Gastroesophageal sphincter (tissue), 4 donors: Measurements from ENCODE around the gene THOP1. TPM values are rescaled to one million over a fixed set of nuclear protein-coding genes. Genes with fewer than 3 reads are reported as not detected.
A peak's percentile ranks its signal among the peaks of the same experiment; 100 is the strongest.

Experiments
- ATAC-seq: fragments of 150-250 bp; one replicate; pipeline ENCODE4 v1.9.1; 2016; ENCODE audit warnings: mild to moderate bottlenecking, moderate library complexity
- H3K27ac ChIP-seq, 4 donors: fragments of 200-600 bp; sonication (generic) in 3 of 4; 1 replicate in 3 of 4; 2 replicates in 1 of 4; pipeline ENCODE4 v1.5.1; 2016 to 2019
- H3K27me3 ChIP-seq: fragments of 200-600 bp; sonication (generic); one replicate; pipeline ENCODE4 v1.5.1; 2019
- H3K36me3 ChIP-seq, 2 donors: fragments of 200-600 bp; sonication (generic); one replicate each; pipeline ENCODE4 v1.5.1; 2019; ENCODE audit warnings: control low read depth in 1 of 2
- H3K4me1 ChIP-seq, 3 donors: fragments of 200-600 bp; sonication (generic); 1 replicate in 2 of 3; 2 replicates in 1 of 3; pipeline ENCODE4 v1.5.1; 2016 to 2019; ENCODE audit warnings: control low read depth in 2 of 3
- H3K4me3 ChIP-seq, 2 donors: fragments of 200-600 bp; sonication (generic); one replicate each; pipeline ENCODE4 v1.5.1; 2019; ENCODE audit warnings: mild to moderate bottlenecking in 1 of 2, moderate library complexity in 1 of 2
- H3K9me3 ChIP-seq, 3 donors: fragments of 200-600 bp; sonication (generic); one replicate each; pipeline ENCODE4 v1.5.1; 2017 to 2019; ENCODE audit warnings: control low read depth in 2 of 3
- CTCF ChIP-seq, 4 experiments: fragments of 200-600 bp in 2 of 4; fragments of 450-650 bp in 2 of 4; sonication (generic) in 1 of 4; IDR thresholded peaks; one replicate each; pipeline ENCODE4 v1.5.1; 2017 to 2019; ENCODE audit warnings: antibody characterized with exemption in 4 of 4, mild to moderate bottlenecking in 2 of 4, moderate library complexity in 2 of 4
- EP300 ChIP-seq: sonication (generic); formaldehyde crosslinking; IDR thresholded peaks from one replicate; pipeline ENCODE4 v1.6.1; 2017; ENCODE audit warnings: antibody characterized with exemption, mild to moderate bottlenecking
- POLR2A ChIP-seq, 2 donors: fragments of 450-650 bp; IDR thresholded peaks; one replicate each; pipeline ENCODE4 v1.6.1; 2017; ENCODE audit warnings: antibody characterized with exemption in 2 of 2, mild to moderate bottlenecking in 2 of 2, moderate library complexity in 1 of 2
- POLR2AphosphoS5 ChIP-seq: sonication (generic); formaldehyde crosslinking; IDR thresholded peaks from one replicate; pipeline ENCODE4 v1.6.1; 2017; ENCODE audit warnings: antibody characterized with exemption
- WGBS, 2 donors: methylation state at CpG; one replicate each; pipeline ENCODE4 v1.1.5; 2018; ENCODE audit warnings: low coverage in 1 of 2; 5-methylcytosine and 5-hydroxymethylcytosine counted together
- total RNA-seq, 4 donors: library from RNA; depleted of rRNA; stranded (reverse); fragments of >200 nt; gene quantifications; one replicate each; pipeline ENCODE4 v1.1.0, GENCODE V29; 2016

Gene THOP1
- total RNA-seq, 4 donors from 2014 or later = 26.9 to 58.4 (median 38.7) TPM

- no peak for ATAC-seq
- Histone ChIP-seq H3K9me3 (peaks cover 0 to 91% (median 0%) of the 10 kb centered on the region in 3 donors), H3K4me1 (no peaks in the 10 kb centered on the region), H3K27me3 (no peaks in the 10 kb centered on the region), H3K36me3 (peaks cover 0 to 77% of the 10 kb centered on the region in 2 donors), H3K4me3 (no peak overlapping the region), H3K27ac (no peak overlapping the region)
- 91 to 98% methylated on average over 8 to 11 of the region's 19 CpGs for WGBS, 2 donors
- TF ChIP-seq CTCF (IDR thresholded peaks at IDR 0.05) (no peak), POLR2A (IDR thresholded peaks at IDR 0.05) (no peak), POLR2AphosphoS5 (no peak), EP300 (no peak)
Observed at GRCh38 chr19:2834294-2834871, 49.1 kb downstream of the THOP1 start.

DNA sequence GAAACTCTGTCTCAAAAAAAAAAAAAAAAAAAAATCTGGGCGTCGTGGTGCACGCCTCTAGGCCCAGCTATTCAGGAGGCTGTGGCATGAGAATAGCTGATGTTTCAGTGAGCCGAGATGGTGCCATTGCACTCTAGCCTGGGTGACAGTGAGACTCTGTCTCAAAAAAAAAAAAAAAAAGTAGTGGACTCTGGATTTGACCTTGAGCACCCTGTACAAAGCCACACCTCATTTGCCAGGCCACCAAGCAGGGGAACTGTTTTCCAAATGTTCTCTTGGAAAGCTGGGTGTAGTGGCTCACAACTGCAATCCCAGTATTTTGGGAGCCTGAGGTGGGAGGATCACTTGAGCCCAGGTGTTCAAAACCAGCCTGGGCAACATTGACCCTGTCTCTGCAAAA lies 52.1 kb downstream of the THOP1 start:
- no peak overlapping the region for H3K4me3 ChIP-seq
- peaks cover 0 to 60% (median 0%) of the 10 kb centered on the region in 3 donors for H3K9me3 ChIP-seq
- ATAC-seq = no peak
- H3K36me3 ChIP-seq = peaks cover 0 to 59% of the 10 kb centered on the region in 2 donors
- 80% methylated on average over 1 to 4 of the region's 4 CpGs for WGBS, 2 donors
- H3K27ac ChIP-seq = no peak overlapping the region
- TF ChIP-seq CTCF (IDR thresholded peaks at IDR 0.05) (no peak), POLR2AphosphoS5 (no peak), EP300 (no peak), POLR2A (IDR thresholded peaks at IDR 0.05) (no peak)
- H3K4me1 ChIP-seq = peaks cover 0 to 14% (median 5%) of the 10 kb centered on the region in 3 donors
- H3K27me3 ChIP-seq = no peaks in the 10 kb centered on the region

- H3K4me3 ChIP-seq = peak within 1 kb of the TSS; percentile 62 to 99
- H3K9me3 ChIP-seq = peaks cover 0 to 30% (median 0%) of the 10 kb centered on the region in 3 donors
- TF ChIP-seq POLR2AphosphoS5 (peak; percentile 66), EP300 (no peak), POLR2A (IDR thresholded peaks at IDR 0.05) (peak; percentile 30 to 45), CTCF (IDR thresholded peaks at IDR 0.05) (peak in 3 of 4 experiments; percentile 62 to 74 (median 67))
- ATAC-seq = peak; percentile 99
- no CpG with 5 or more reads among the region's 106 CpGs for WGBS, 2 donors
- H3K27ac ChIP-seq = peak within 1 kb of the TSS; percentile 72 to 94 (median 92)
- peaks cover 0 to 27% (median 9%) of the 10 kb centered on the region in 3 donors for H3K4me1 ChIP-seq
- H3K36me3 ChIP-seq = peaks cover 0 to 36% of the 10 kb centered on the region in 2 donors
- H3K27me3 ChIP-seq = no peaks in the 10 kb centered on the region
Observed at GRCh38 chr19:2840794-2841791, 55.8 kb downstream of the THOP1 start, which contains the start of gene ZNF555. ZNF555 (plus strand) TSS chr19:2841475; CDS start chr19:2841573, 98 bp downstream.

- Histone ChIP-seq H3K9me3 (peaks cover 0 to 28% (median 0%) of the 10 kb centered on the region in 3 donors), H3K27ac (peak overlapping the region in 3 of 4 donors; percentile 91 to 94 (median 92)), H3K4me1 (peaks cover 0 to 27% (median 9%) of the 10 kb centered on the region in 3 donors), H3K27me3 (no peaks in the 10 kb centered on the region), H3K36me3 (peaks cover 0 to 33% of the 10 kb centered on the region in 2 donors), H3K4me3 (peak overlapping the region; percentile 62 to 99)
- no peak for ATAC-seq
- 13% methylated on average over 3 to 11 of the region's 62 CpGs for WGBS, 2 donors
- no peak for TF ChIP-seq POLR2A (IDR thresholded peaks at IDR 0.05)
- no peak for TF ChIP-seq CTCF (IDR thresholded peaks at IDR 0.05)
- no peak for TF ChIP-seq EP300
- TF ChIP-seq POLR2AphosphoS5 = no peak
Observed at GRCh38 chr19:2841855-2842574, 56.7 kb downstream of the THOP1 start.
